Astrocyte of the cerebellum (primary cell): ENCODE measurements around the gene DPH2.

Source experiments
- DNase-seq: peaks from one replicate; pipeline ENCODE4 v3.0.0-alpha.2; 2011; ENCODE audit warnings: low read depth
- H3K4me3 ChIP-seq: 2 replicates; pipeline ENCODE4 v1.5.1; 2011; ENCODE audit warnings: mild to moderate bottlenecking, low read depth, low read length, moderate library complexity
- in situ Hi-C: cut with HindIII; loops from 2 replicates; pipeline ENCODE4 v1.10.0; 2017; ENCODE audit warnings: low sequenced_read_pairs
- TF ChIP-seq, protein P1 (sequence below): IDR thresholded peaks from 2 replicates; pipeline ENCODE4 v1.5.1; 2012; ENCODE audit warnings: low read length, low read depth, moderate library complexity, mild to moderate bottlenecking; ENCODE audit errors: missing control alignments

The DPH2 gene

GRCh38 chr1:43968348-43968948, 1.4 kb upstream of the DPH2 start:
- H3K4me3 ChIP-seq = no peak overlapping the region
- TF ChIP-seq, protein P1, sequence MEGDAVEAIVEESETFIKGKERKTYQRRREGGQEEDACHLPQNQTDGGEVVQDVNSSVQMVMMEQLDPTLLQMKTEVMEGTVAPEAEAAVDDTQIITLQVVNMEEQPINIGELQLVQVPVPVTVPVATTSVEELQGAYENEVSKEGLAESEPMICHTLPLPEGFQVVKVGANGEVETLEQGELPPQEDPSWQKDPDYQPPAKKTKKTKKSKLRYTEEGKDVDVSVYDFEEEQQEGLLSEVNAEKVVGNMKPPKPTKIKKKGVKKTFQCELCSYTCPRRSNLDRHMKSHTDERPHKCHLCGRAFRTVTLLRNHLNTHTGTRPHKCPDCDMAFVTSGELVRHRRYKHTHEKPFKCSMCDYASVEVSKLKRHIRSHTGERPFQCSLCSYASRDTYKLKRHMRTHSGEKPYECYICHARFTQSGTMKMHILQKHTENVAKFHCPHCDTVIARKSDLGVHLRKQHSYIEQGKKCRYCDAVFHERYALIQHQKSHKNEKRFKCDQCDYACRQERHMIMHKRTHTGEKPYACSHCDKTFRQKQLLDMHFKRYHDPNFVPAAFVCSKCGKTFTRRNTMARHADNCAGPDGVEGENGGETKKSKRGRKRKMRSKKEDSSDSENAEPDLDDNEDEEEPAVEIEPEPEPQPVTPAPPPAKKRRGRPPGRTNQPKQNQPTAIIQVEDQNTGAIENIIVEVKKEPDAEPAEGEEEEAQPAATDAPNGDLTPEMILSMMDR = no peak
- in situ Hi-C loops = no loop called here
- peak; percentile 11 for DNase-seq

GRCh38 chr1:43969416-43969745, 429 bp upstream of the DPH2 start:
- DNase-seq = no peak
- in situ Hi-C loops = no loop called here
- H3K4me3 ChIP-seq = peak overlapping the region; percentile 96
- TF ChIP-seq, protein P1 = no peak

DNA sequence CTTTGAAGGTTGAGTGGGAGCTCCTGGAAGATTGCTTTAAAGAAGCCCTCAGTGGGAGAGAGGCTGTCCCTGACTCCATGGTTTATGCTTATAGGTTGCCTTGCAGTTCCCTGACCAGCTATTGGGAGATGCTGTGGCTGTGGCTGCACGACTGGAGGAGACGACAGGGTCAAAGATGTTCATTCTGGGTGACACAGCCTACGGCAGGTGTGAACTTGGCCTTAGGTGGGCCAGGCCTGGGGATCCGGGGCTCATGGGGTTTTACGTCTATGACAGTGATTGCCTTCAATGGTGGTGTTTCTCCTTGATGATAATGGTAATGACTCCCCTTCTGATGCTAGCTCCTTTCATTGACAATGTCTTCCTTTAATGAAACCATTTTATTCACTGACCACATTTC, 692 bp downstream of the DPH2 start:
- in situ Hi-C loops = loop anchor here (5.0 to 10.0 kb wide), 2 partner anchors 54 to 203 kb away; no protein-coding TSS in a partner anchor
- peak overlapping the region; percentile 96 for H3K4me3 ChIP-seq
- DNase-seq = no peak
- TF ChIP-seq, protein P1 = no peak

DNA sequence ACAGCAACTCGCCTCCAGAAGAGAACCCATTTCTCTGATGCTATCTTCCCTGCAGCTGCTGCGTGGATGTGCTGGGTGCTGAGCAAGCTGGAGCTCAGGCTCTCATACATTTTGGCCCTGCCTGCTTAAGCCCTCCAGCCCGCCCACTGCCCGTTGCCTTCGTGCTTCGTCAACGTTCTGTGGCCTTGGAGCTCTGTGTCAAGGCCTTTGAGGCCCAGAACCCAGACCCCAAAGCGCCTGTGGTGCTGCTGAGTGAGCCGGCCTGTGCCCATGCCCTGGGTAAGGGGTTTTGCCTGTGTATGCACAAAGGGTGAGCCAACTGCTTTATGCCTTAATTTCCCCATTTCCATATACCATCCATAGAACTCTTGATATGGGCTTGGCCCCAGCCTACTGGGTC, 1.1 kb downstream of the DPH2 start:
- TF ChIP-seq, protein P1 = no peak
- peak overlapping the region; percentile 96 for H3K4me3 ChIP-seq
- in situ Hi-C loops = loop anchor here (5.0 to 10.0 kb wide), 2 partner anchors 54 to 204 kb away; no protein-coding TSS in a partner anchor
- DNase-seq = no peak

DNA sequence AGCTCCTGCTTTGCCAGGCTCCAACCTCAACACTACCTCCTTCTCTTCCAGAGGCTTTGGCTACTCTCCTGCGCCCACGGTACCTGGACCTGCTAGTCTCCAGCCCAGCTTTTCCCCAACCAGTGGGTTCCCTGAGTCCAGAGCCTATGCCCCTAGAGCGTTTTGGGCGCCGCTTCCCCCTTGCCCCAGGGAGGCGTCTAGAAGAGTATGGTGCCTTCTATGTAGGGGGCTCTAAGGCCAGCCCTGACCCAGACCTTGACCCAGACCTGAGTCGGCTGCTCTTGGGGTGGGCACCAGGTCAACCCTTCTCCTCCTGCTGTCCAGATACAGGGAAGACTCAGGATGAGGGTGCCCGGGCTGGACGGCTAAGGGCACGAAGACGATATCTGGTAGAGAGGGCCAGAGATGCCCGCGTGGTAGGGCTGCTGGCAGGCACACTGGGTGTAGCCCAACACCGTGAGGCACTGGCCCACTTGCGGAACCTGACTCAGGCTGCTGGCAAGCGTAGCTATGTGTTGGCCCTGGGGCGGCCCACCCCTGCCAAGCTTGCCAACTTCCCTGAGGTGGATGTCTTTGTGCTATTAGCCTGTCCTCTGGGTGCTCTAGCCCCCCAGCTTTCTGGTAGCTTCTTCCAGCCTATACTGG, 1.6 kb downstream of the DPH2 start:
- H3K4me3 ChIP-seq = no peak overlapping the region
- no peak for DNase-seq
- TF ChIP-seq, protein P1 = no peak
- in situ Hi-C loops = loop anchor here (5.0 to 10.0 kb wide), 2 partner anchors 53 to 204 kb away; no protein-coding TSS in a partner anchor

DNA sequence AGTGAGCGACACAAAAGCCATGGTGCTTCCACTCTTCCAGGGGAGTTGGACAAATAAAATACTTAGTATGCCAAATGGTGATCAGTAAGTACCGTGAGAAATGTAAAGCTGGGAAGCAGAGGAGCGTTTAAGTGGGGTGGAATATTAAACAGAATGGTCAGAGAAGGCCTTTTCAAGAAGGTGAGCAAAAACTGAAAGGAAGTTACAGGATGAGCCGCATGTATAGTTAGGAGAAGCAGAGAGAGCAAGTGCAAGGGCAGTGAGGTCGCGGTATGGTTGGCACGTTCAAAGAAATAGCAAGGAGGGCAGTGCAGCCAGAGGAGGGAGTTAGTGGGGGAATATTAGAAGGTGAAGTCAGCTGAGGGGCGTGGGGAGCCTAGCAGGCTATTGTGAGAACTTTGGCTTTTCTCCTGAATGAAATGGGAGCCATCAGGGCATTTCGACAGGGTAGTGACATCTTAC, 4.2 kb downstream of the DPH2 start:
- no peak for DNase-seq
- TF ChIP-seq, protein P1 = no peak
- in situ Hi-C loops = loop anchor here (5.0 to 10.0 kb wide), 2 partner anchors 51 to 207 kb away; no protein-coding TSS in a partner anchor
- H3K4me3 ChIP-seq = peak overlapping the region; percentile 95
